Measurements from ENCODE around the gene LGR5.

GRCh38 chr12:71556448-71556847 is 116.8 kb downstream of the LGR5 start:
- TF ChIP-seq POLR2A (IDR thresholded peaks at IDR 0.05; ENCODE audit: control extremely low read depth in 1 of 2, low read depth in 2 of 2, low read length in 2 of 2) (no peak), CTCF (IDR thresholded peaks at IDR 0.05; ENCODE audit: control extremely low read depth in 1 of 3, insufficient read depth in 1 of 3, low read depth in 1 of 3, low read length in 3 of 3) (no peak)
